ENCODE data around the gene KRTAP10-9.

KRTAP10-9 gene

GRCh38 chr21:44666401-44667320 is 39.8 kb downstream of the KRTAP10-9 start, which contains the start of gene KRTAP12-2:
Gene KRTAP12-2 (minus strand): TSS chr21:44666927. CDS start chr21:44666886, 41 bp downstream.
- no peak for DNase-seq

- no peak for DNase-seq
These were observed 40.7 kb downstream of the KRTAP10-9 start for GRCh38 chr21:44667612-44668011.

GRCh38 chr21:44670642-44671432 is 43.9 kb downstream of the KRTAP10-9 start:
- DNase-seq: no peak

- no peak for DNase-seq
These were observed 45.0 kb downstream of the KRTAP10-9 start for GRCh38 chr21:44671911-44672310.

- DNase-seq: no peak
These were observed 51.0 kb downstream of the KRTAP10-9 start for GRCh38 chr21:44677881-44678280.

All from activated T-cell treated with anti-CD3 and anti-CD28 coated beads, Interleukin-2, amount 50 U/mL, for 48 hours (primary cell).